Neural crest cell (in vitro differentiated cells): Measurements from ENCODE around the gene PSMB3. TPM values are rescaled to one million over a fixed set of nuclear protein-coding genes. Genes with fewer than 3 reads are reported as not detected.

Experiments
- DNase-seq: peaks from one replicate; pipeline ENCODE4 v3.0.0; 2021; ENCODE audit warnings: low read depth, mixed read lengths, low spot score
- H3K27ac Mint-ChIP-seq: one replicate; pipeline ENCODE4 v1.8.0; 2021; ENCODE audit warnings: mild to moderate bottlenecking, mixed read lengths; ENCODE audit not compliant: unreplicated experiment
- H3K27me3 Mint-ChIP-seq: 2 replicates; pipeline ENCODE4 v1.8.0; 2021; ENCODE audit warnings: low read depth, mild to moderate bottlenecking, mixed read lengths
- H3K36me3 Mint-ChIP-seq: 2 replicates; pipeline ENCODE4 v1.8.0; 2021; ENCODE audit warnings: low read depth, mild to moderate bottlenecking, mixed read lengths
- H3K4me1 Mint-ChIP-seq: 2 replicates; pipeline ENCODE4 v1.8.0; 2021; ENCODE audit warnings: mixed read lengths
- H3K4me3 Mint-ChIP-seq: one replicate; pipeline ENCODE4 v1.8.0; 2021; ENCODE audit warnings: mild to moderate bottlenecking, mixed read lengths
- H3K9me3 Mint-ChIP-seq: 2 replicates; pipeline ENCODE4 v1.8.0; 2021; ENCODE audit warnings: mixed read lengths
- long read RNA-seq: library from polyadenylated mRNA; unstranded; transcript quantifications from one replicate; pipeline ENCODE4 v2.0.0, GENCODE V29; 2020
- total RNA-seq: library from RNA; stranded (reverse); gene quantifications from 2 replicates; pipeline ENCODE4 v1.2.1, GENCODE V29; 2021
- TF ChIP-seq, protein P1 (sequence below): fragments of 200-600 bp; sonication (generic); conservative IDR thresholded peaks from 2 replicates; pipeline ENCODE4 v1.5.0; 2021; ENCODE audit warnings: antibody characterized with exemption, mild to moderate bottlenecking

Gene PSMB3
- total RNA-seq: 193 and 203 TPM in 2 replicates
- long read RNA-seq, transcript PSMB3-211 (6 exons, 773 nt): major isoform, 89 of 93 reads
- long read RNA-seq, partial matches to known transcripts: 2 of 93 reads
- long read RNA-seq, other reads (novel, unspliced or antisense): 0 of 93 reads

DNA sequence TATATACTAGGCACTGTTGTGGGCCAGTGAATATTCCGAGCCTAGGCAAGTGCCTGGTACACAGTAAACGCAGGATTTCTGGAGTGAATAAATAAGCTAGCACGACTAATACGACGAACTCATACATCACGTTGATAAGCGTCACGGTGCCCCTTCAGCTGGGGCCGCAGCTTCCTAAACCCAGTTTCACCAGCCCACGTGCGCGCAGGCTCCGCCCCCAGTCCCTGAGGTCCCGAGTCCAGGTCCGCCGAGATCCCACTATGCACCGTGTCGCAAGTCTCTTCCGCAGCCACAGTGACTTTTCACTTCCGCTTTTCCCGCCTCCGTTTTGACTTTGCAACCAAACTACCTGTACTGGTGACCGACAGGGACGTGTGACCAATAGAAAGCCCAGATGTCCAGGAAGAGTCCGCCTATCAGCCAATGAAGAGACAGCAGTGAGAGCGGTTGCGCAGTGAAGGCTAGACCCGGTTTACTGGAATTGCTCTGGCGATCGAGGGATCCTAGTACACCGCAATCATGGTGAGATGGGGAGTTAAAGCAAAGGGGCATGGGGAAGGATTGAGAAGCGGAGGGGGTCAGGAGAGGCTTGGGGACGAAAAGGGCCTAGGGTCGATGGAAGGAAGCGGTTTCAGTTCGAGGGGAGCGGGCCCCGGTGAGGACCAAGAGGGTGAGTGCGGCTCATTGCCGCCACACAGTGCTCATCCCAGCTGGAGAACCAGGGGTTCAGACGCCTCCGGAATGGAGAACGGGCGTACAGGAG, at the start of gene PSMB3:
TSS of gene PSMB3 (plus strand) at position 434 of the 763 bp plus-strand sequence. CDS start at position 520, 86 bp downstream.
- peak within 1 kb of the TSS; percentile 88 for H3K27ac Mint-ChIP-seq
- no peaks in the 10 kb centered on the region for H3K9me3 Mint-ChIP-seq
- DNase-seq: peak; percentile 85
- H3K4me1 Mint-ChIP-seq: peaks cover 39% of the 10 kb centered on the region
- TF ChIP-seq, protein P1, sequence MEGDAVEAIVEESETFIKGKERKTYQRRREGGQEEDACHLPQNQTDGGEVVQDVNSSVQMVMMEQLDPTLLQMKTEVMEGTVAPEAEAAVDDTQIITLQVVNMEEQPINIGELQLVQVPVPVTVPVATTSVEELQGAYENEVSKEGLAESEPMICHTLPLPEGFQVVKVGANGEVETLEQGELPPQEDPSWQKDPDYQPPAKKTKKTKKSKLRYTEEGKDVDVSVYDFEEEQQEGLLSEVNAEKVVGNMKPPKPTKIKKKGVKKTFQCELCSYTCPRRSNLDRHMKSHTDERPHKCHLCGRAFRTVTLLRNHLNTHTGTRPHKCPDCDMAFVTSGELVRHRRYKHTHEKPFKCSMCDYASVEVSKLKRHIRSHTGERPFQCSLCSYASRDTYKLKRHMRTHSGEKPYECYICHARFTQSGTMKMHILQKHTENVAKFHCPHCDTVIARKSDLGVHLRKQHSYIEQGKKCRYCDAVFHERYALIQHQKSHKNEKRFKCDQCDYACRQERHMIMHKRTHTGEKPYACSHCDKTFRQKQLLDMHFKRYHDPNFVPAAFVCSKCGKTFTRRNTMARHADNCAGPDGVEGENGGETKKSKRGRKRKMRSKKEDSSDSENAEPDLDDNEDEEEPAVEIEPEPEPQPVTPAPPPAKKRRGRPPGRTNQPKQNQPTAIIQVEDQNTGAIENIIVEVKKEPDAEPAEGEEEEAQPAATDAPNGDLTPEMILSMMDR: no peak
- peaks cover 4% of the 10 kb centered on the region for H3K36me3 Mint-ChIP-seq
- H3K4me3 Mint-ChIP-seq: peak within 1 kb of the TSS; percentile 96
- peaks cover 23% of the 10 kb centered on the region for H3K27me3 Mint-ChIP-seq

DNA sequence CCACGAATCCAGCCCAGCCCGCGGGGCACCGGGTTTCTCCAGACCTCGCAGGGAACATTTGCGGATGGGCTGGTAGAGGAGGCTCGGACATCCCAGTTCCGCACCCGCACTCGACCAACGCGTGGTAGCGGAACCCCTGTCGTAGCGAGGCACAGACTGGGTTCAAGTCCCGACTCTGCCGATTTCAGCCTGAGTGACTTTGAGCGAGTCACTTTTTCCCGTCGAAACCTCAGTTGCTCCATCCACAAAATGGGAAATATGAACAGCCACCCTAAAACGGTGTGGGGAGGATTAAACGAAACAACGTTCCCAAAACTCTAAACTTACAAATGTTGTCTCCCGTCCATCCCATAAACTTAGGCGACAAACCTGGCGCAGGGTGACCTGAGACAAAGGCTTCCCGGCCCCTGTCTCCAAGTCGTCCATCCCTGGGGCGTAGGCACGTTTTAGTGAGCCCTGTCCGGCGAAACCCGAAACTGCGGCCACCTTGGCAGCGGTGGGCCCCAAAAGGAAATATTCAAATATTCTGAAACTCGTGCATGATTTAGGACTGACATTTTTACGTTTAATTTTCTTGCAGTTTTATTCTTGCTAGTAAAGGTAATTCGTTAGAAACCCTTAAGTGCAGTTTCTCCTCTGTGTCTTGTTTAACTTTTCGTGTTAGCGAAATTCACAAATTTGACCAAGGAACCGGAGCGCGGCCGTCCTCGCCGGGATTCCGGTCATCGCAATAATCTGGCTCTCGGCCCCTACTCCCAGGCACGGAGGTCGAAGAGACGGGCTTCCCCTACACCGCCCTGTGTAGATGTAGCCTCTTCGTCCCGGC, 49.4 kb upstream of the PSMB3 start:
- Mint-ChIP-seq H3K27me3 (peaks cover 59% of the 10 kb centered on the region), H3K4me1 (peaks cover 56% of the 10 kb centered on the region), H3K27ac (no peak overlapping the region), H3K9me3 (no peaks in the 10 kb centered on the region), H3K4me3 (peak overlapping the region; percentile 94), H3K36me3 (peaks cover 2% of the 10 kb centered on the region)
- TF ChIP-seq, protein P1: no peak
- peak; percentile 15 for DNase-seq

DNA sequence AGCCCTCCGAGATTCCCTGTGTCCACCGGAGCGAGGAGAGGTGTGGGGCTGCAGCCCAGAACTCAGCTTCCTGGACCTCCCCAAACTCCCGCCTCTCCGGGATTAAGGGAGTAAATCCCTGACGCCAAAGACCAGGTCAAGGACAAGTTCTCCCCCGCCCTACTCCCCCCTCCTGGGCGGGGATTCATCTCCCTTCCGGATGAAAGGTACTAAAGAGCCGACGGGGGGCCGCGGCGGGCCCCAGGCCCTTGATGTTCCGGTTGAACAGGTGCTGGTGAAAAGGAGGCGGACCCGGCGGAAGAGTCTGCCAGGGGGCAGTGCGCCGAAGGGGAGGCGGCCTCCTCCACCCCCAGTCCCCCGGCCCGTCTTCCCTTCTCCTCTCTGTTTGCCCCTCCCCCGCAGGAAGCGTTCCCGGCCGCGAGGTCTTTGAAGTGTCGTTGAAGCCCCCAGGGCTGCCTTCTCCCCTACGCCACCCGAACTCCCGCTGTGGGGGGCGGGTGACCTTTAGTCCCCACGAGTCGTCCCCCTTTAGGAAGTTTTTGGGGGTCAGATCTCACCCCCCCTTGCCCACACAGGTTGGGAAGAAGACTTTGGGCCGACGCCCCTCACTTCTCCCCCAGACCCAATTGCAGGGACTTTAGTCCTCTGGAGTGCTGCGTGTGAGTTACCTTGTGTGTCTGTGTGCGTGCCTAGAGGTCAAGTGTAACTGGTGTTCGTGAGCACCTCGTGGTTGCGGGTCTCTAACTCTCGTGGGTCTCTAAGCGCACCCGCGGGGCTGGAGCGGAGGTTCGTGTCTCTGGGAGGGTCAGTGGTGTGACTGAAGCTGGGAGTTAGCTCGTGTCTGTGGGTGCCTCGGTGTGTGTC, 48.6 kb upstream of the PSMB3 start:
- H3K27me3 Mint-ChIP-seq: peaks cover 55% of the 10 kb centered on the region
- TF ChIP-seq, protein P1: no peak
- H3K4me1 Mint-ChIP-seq: peaks cover 58% of the 10 kb centered on the region
- peaks cover 3% of the 10 kb centered on the region for H3K36me3 Mint-ChIP-seq
- no peaks in the 10 kb centered on the region for H3K9me3 Mint-ChIP-seq
- peak; percentile 72 for DNase-seq
- H3K4me3 Mint-ChIP-seq: peak overlapping the region; percentile 94
- H3K27ac Mint-ChIP-seq: peak overlapping the region; percentile 91

DNA sequence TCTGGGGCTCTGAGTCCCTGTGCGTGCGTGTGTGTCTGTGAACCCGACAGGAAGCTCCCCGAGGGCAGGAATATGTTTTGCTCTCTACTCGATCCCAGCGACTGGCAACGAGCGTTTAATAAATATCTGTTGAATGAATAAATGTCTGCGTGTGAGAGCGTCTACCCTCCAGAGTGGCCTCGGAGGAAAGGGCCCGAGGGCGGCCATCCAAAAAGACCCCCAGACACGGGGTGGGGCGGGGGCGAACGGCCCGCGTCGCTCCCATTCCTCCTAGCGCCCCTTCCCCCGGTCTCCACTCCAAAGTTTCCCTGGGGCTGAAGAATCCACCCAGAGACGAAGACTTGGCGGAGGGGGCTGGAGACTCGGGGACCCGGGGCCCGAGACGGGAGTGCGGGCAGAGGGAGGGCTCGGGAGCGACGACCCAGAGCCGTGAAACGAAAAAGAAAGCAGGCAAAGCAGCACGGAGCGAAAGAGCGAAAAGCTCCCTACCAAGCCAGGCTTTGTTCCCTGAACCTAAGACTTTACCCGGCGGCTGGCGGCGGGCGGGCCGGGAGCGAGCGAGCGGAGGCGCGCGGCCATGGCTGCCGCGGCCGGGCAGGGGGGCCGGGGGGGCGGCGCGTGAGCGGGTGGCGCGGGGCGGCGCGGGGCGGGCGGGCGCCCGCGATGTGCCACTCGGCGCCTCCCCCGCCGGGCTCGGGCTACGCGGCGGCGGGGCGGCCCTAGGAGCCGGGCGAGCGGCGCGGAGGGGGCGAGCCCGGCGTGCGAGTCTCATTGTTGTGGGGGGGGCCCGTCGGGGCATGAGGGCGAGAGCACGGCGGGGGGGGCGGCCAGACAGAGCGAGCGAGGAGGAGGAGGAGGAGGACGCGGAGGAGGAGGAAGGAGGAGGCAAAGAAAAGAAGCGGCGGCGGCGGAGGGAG, 47.7 kb upstream of the PSMB3 start, which contains the start of gene MLLT6:
TSS of gene MLLT6 (plus strand) at position 668 of the 917 bp plus-strand sequence. CDS start 360 bp downstream, outside the sequence.
- TF ChIP-seq, protein P1: no peak
- Mint-ChIP-seq H3K27me3 (peaks cover 49% of the 10 kb centered on the region), H3K9me3 (no peaks in the 10 kb centered on the region), H3K4me3 (peak within 1 kb of the TSS; percentile 94), H3K36me3 (peaks cover 9% of the 10 kb centered on the region), H3K27ac (peak within 1 kb of the TSS; percentile 91), H3K4me1 (peaks cover 54% of the 10 kb centered on the region)
- DNase-seq: peak; percentile 57
